Activated T-cell treated with anti-CD3 and anti-CD28 coated beads, Interleukin-2, amount 50 U/mL, for 72 hours (primary cell): ENCODE results near the gene CRY2. TPM values are rescaled to one million over a fixed set of nuclear protein-coding genes. Genes with fewer than 3 reads are reported as not detected.
A peak's percentile ranks its signal among the peaks of the same experiment; 100 is the strongest.
"Not testable (repeated sequence)": the region's sequence is repeated elsewhere in the genome, so short reads cannot be mapped to it uniquely, and the experiment has no call there.

Experiments
- ATAC-seq, 2 donors: fragments of 150-1000 bp; cut with Tn5 transposase; replicated peaks in 1 of 2; 2 replicates each; pipeline ENCODE4 v1.10.0; 2021; ENCODE audit warnings: moderate library complexity in 2 of 2, mild to moderate bottlenecking in 1 of 2
- DNase-seq, 2 donors: peaks; one replicate each; pipeline ENCODE4 v3.0.0; 2021 to 2022; ENCODE audit warnings: mixed read lengths in 1 of 2
- H3K27ac Mint-ChIP-seq: one replicate; pipeline ENCODE4 v1.8.0; 2022; ENCODE audit warnings: mild to moderate bottlenecking, moderate library complexity, mixed read lengths
- H3K27me3 Mint-ChIP-seq: one replicate; pipeline ENCODE4 v1.8.0; 2022; ENCODE audit warnings: low read depth, mixed read lengths
- H3K36me3 Mint-ChIP-seq, 2 donors: one replicate each; pipeline ENCODE4 v1.8.0; 2022; ENCODE audit warnings: mixed read lengths in 2 of 2, mild to moderate bottlenecking in 1 of 2; ENCODE audit not compliant: insufficient read depth in 2 of 2
- H3K4me1 Mint-ChIP-seq: one replicate; pipeline ENCODE4 v1.8.0; 2022; ENCODE audit warnings: low read depth, mixed read lengths
- H3K4me3 Mint-ChIP-seq, 2 donors: one replicate each; pipeline ENCODE4 v1.8.0; 2022; ENCODE audit warnings: mild to moderate bottlenecking in 2 of 2, mixed read lengths in 2 of 2, moderate library complexity in 2 of 2
- H3K9me3 Mint-ChIP-seq, 2 donors: one replicate each; pipeline ENCODE4 v1.8.0; 2022; ENCODE audit warnings: mixed read lengths in 2 of 2
- total RNA-seq, 2 donors: library from RNA; stranded (reverse); gene quantifications; one replicate each; pipeline ENCODE4 v1.2.3, GENCODE V29; 2022

The CRY2 gene
- total RNA-seq, 2 donors from 2014 or later: 20.2 to 23.8 TPM

DNA sequence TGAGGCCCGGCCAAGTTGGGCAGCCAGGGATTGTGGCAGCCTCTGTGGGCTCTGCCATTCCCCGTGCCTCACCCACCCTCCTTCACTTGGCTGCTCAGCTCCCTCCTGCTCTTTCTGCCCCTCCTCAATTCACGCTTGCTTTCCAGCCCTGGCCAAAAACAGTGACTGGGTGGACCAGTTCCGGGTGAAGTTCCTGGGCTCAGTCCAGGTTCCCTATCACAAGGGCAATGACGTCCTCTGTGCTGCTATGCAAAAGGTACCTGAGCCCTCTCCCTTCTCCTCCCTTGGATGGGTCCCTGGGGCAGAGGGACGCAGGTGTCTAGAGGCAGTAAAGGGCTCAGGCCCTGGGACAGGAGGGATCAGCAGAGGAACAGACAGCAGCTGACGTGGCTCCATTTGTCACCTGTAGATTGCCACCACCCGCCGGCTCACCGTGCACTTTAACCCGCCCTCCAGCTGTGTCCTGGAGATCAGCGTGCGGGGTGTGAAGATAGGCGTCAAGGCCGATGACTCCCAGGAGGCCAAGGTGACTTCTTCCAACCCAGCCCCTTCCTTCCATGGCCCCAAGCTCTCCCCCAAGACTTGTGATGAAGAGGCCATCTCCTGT is 57.1 kb downstream of the CRY2 start:
- Mint-ChIP-seq H3K27ac (no peak overlapping the region), H3K9me3 (no peaks in the 10 kb centered on the region), H3K27me3 (peaks cover 10% of the 10 kb centered on the region), H3K4me3 (no peak overlapping the region), H3K4me1 (no peaks in the 10 kb centered on the region), H3K36me3 (no peaks in the 10 kb centered on the region)
- DNase-seq (no peak), ATAC-seq (no peak)

DNA sequence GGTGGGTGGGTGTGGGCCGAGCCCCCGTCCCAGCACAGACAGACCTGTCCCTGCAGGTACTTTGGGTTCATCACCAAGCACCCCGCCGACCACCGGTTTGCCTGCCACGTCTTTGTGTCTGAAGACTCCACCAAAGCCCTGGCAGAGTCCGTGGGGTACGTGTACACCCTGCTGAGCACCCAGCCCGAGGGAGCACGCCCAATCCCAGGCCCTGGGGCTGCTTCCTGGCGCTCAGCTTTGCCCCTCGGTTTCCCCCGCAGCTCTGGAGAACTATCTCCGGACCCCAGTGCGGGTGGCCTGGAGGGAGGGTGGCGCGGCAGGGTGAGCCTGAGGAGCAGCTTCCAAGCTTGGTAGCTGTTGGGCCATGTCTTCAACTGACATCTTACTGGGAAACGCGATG is 57.8 kb downstream of the CRY2 start:
- Mint-ChIP-seq H3K4me3 (no peak overlapping the region), H3K27ac (no peak overlapping the region), H3K9me3 (no peaks in the 10 kb centered on the region), H3K27me3 (peaks cover 10% of the 10 kb centered on the region), H3K4me1 (no peaks in the 10 kb centered on the region), H3K36me3 (no peaks in the 10 kb centered on the region)
- ATAC-seq: no peak
- DNase-seq: no peak

GRCh38 chr11:45905576-45905975 is 58.3 kb downstream of the CRY2 start:
- H3K36me3 Mint-ChIP-seq, H3K9me3 Mint-ChIP-seq, H3K27ac Mint-ChIP-seq, H3K4me1 Mint-ChIP-seq, ATAC-seq, H3K4me3 Mint-ChIP-seq, H3K27me3 Mint-ChIP-seq, DNase-seq: not testable (repeated sequence)

DNA sequence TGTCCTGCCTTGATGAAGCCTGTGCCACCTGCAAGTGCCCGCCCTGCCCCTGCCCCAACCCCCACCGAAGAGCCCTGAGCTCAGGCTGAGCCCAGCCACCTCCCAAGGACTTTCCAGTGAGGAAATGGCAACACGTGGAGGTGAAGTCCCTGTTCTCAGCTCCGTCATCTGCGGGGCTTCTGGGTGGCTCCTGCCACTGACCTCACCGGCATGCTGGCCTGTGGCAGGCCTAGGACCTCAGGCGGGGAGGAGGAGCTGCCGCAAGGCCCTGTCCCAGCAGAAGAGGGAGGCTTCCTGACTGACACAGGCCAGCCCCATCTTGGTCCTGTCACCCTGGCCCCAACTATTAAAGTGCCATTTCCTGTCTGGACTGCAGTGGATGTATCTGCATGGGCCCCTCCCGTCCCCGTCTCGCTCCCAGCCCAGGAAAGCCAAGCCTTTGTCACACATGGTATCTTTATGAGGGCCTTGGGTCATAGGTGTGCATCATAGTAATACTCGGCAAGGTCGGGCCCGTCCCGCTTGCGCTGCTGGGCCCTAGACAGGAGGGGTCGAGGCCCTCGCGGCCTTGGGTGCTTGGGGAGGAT is 58.9 kb downstream of the CRY2 start:
- H3K36me3 Mint-ChIP-seq: peaks cover 0 to 1% of the 10 kb centered on the region in 2 donors
- H3K4me3 Mint-ChIP-seq: no peak overlapping the region
- no peaks in the 10 kb centered on the region for H3K9me3 Mint-ChIP-seq
- H3K27ac Mint-ChIP-seq: no peak overlapping the region
- DNase-seq: no peak
- no peak for ATAC-seq
- no peaks in the 10 kb centered on the region for H3K4me1 Mint-ChIP-seq
- no peaks in the 10 kb centered on the region for H3K27me3 Mint-ChIP-seq

GRCh38 chr11:45906965-45907611 is 59.8 kb downstream of the CRY2 start, which contains the start of gene FREY1:
TSS of gene FREY1 (minus strand) at chr11:45907271. CDS start at chr11:45907245, 26 bp downstream.
- no peak for DNase-seq
- Mint-ChIP-seq H3K36me3 (peaks cover 0 to 3% of the 10 kb centered on the region in 2 donors), H3K27ac (no peak within 1 kb of the TSS), H3K27me3 (no peaks in the 10 kb centered on the region), H3K9me3 (no peaks in the 10 kb centered on the region), H3K4me3 (no peak within 1 kb of the TSS), H3K4me1 (no peaks in the 10 kb centered on the region)
- no peak for ATAC-seq

GRCh38 chr11:45907911-45908370 is 60.7 kb downstream of the CRY2 start:
- Mint-ChIP-seq H3K4me1 (no peaks in the 10 kb centered on the region), H3K9me3 (no peaks in the 10 kb centered on the region), H3K36me3 (peaks cover 0 to 3% of the 10 kb centered on the region in 2 donors), H3K27me3 (no peaks in the 10 kb centered on the region), H3K4me3 (no peak overlapping the region), H3K27ac (no peak overlapping the region)
- ATAC-seq (no peak), DNase-seq (no peak)

DNA sequence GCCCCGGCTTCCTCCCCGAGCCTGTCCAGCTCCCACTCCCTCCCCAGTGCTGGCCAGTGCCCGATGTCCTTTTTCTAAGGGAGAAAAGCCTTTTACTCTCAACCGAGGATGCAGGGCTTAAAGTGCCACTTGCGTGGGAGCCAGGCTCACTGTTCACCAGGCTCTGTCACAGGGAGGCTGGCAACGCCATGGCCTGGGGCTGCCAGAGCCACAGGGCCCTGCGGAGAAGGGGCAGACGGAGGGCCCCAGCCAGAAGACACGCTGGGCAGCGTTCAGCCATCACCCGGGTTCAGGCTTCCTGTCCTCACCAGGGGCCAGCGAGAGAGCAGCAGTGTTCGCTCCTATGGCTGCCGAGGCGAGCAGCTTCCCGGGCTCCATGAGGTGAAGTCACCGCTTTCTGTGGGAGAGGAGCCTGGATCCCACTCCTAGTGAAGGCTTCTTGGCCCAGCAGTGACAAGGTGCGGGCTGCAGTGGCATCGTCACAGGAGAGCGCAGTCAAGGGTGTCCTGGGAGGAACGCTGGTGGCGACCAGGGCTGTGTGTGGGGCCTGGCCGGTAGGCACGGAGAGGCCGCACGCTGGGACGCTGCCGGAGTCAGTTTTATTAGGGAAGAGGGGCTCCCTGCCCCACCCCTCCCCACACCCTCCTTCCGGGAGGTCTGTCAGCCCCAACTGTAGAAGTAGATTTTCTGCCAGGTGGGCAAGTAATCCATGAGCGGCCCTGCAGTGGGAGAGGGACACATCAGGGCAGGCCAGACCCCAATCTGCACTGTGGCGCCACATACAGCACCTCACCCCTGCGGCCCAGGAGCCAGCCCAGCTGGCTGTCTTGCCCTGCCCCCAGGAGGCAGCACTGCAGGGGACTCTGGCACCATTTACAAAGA is 62.6 kb downstream of the CRY2 start:
- H3K36me3 Mint-ChIP-seq: peaks cover 0 to 3% of the 10 kb centered on the region in 2 donors

DNA sequence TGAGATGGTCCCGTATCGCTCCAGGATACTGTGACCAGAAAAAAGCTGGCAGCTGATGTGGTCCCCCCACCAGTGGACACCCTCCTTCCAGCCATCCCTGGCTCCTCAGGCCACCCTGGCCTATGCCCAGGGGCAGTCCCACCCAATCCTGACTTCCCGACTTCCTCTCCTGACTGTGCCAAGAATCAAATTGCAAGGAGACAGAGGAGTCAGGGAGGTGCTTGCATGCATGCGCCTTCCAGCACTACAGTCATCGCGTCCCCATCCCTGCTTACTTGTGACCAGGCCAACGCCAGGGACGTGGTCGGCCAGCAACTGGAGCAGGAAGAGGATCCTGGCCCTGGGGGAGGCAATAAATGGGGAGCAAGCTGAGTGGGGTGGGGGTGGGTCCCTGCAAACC is 63.3 kb downstream of the CRY2 start:
- Mint-ChIP-seq H3K27ac (no peak overlapping the region), H3K36me3 (peaks cover 1 to 3% of the 10 kb centered on the region in 2 donors), H3K4me1 (peaks cover 4% of the 10 kb centered on the region), H3K27me3 (no peaks in the 10 kb centered on the region), H3K4me3 (no peak overlapping the region), H3K9me3 (no peaks in the 10 kb centered on the region)
- DNase-seq (no peak), ATAC-seq (no peak)

More for the DNA sequence above, 62.6 kb downstream of the CRY2 start:
- H3K27ac Mint-ChIP-seq: no peak overlapping the region
- H3K4me1 Mint-ChIP-seq: no peaks in the 10 kb centered on the region
- no peaks in the 10 kb centered on the region for H3K27me3 Mint-ChIP-seq
- H3K9me3 Mint-ChIP-seq: no peaks in the 10 kb centered on the region
- H3K4me3 Mint-ChIP-seq: no peak overlapping the region
- no peak for DNase-seq
- no peak for ATAC-seq

GRCh38 chr11:45913514-45913913 is 66.2 kb downstream of the CRY2 start:
- peaks cover 4% of the 10 kb centered on the region in 2 donors for H3K36me3 Mint-ChIP-seq
- H3K4me1 Mint-ChIP-seq: peaks cover 21% of the 10 kb centered on the region
- no peak for ATAC-seq
- no peak overlapping the region for H3K27ac Mint-ChIP-seq
- H3K4me3 Mint-ChIP-seq: no peak overlapping the region
- no peaks in the 10 kb centered on the region for H3K9me3 Mint-ChIP-seq
- no peaks in the 10 kb centered on the region for H3K27me3 Mint-ChIP-seq
- no peak for DNase-seq

DNA sequence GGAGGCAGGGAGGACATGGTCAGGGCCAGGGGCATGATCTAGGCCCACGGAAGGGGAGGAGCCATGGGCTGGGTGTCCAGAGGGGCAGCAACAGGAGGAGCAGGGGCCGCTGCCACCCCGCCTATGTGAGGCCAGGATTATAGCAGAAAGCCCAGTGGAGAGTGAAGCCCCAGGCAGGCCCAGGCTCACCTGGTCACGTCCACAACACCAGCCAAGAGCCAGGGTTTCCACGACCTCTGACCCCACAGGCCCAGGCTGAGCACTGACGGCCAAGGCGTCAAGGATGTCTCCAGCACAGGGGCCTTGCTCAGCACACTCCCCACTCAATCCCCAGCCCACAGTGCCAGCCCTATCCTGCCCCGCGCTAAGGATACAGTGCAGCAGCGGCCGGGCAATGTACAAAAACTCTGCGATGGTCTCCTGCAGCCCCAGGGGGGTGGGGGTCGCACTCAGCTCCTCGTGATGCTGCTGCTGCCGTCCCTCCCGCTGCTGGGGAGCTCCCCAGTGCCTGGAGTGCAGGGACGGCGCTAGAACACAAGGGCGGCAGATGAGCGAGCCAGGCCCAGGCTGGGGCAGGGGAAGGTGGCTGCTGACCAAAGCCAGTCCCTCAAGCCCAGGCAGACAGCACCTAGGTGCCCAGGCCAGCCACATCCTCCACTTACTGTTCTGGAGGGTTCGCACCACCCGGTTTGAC is 66.8 kb downstream of the CRY2 start:
- ATAC-seq (no peak), DNase-seq (no peak)
- Mint-ChIP-seq H3K4me1 (peaks cover 24% of the 10 kb centered on the region), H3K9me3 (no peaks in the 10 kb centered on the region), H3K27ac (no peak overlapping the region), H3K27me3 (no peaks in the 10 kb centered on the region), H3K36me3 (peaks cover 4 to 6% of the 10 kb centered on the region in 2 donors), H3K4me3 (no peak overlapping the region)

- H3K27me3 Mint-ChIP-seq: no peaks in the 10 kb centered on the region
- H3K4me3 Mint-ChIP-seq: no peak overlapping the region
- DNase-seq (no peak), ATAC-seq (no peak)
- peaks cover 24% of the 10 kb centered on the region for H3K4me1 Mint-ChIP-seq
- H3K9me3 Mint-ChIP-seq: no peaks in the 10 kb centered on the region
- no peak overlapping the region for H3K27ac Mint-ChIP-seq
- H3K36me3 Mint-ChIP-seq: peaks cover 4 to 6% of the 10 kb centered on the region in 2 donors
Measured at GRCh38 chr11:45915446-45915845, 68.2 kb downstream of the CRY2 start.

- DNase-seq: no peak
- peaks cover 5% of the 10 kb centered on the region for H3K27me3 Mint-ChIP-seq
- H3K4me3 Mint-ChIP-seq: peak overlapping the region; percentile 100
- ATAC-seq: no peak
- peak overlapping the region; percentile 96 for H3K27ac Mint-ChIP-seq
- H3K4me1 Mint-ChIP-seq: peaks cover 29% of the 10 kb centered on the region
- H3K36me3 Mint-ChIP-seq: peaks cover 4% of the 10 kb centered on the region in 2 donors
- H3K9me3 Mint-ChIP-seq: no peaks in the 10 kb centered on the region
Measured at GRCh38 chr11:45917286-45917622, 70.0 kb downstream of the CRY2 start.
